NT2/D1 (cell line): Measurements from ENCODE around the gene SPOCD1.

Experiments used
- SUZ12 ChIP-seq: IDR thresholded peaks from 2 replicates; pipeline ENCODE4 v1.6.1; 2011; ENCODE audit not compliant: insufficient read length, insufficient read depth; ENCODE audit errors: extremely low read depth
- YY1 ChIP-seq: IDR thresholded peaks from 2 replicates; pipeline ENCODE4 v1.6.1; 2011; ENCODE audit not compliant: insufficient read length, insufficient read depth
- ZNF274 ChIP-seq: IDR thresholded peaks from 2 replicates; pipeline ENCODE4 v1.6.1; 2011; ENCODE audit warnings: mild to moderate bottlenecking, low read depth, low read length

GRCh38 chr1:31782421-31783410 is 33.1 kb downstream of the SPOCD1 start:
- TF ChIP-seq YY1 (no peak), ZNF274 (no peak), SUZ12 (no peak)
